MM.1S (cell line): ENCODE results near the gene CTAG1B.
"Not testable (repeated sequence)": the region's sequence is repeated elsewhere in the genome, so short reads cannot be mapped to it uniquely, and the experiment has no call there.

Source experiments
- DNase-seq: peaks from one replicate; pipeline ENCODE4 v3.0.0-alpha.2; 2015
- H2AFZ ChIP-seq: fragments of 300-600 bp; sonication (generic); 2 replicates; pipeline ENCODE4 v1.6.0; 2016; ENCODE audit warnings: antibody characterized with exemption, low read length
- H3F3A ChIP-seq: fragments of 300-600 bp; sonication (generic); 2 replicates; pipeline ENCODE4 v1.6.1; 2016; ENCODE audit warnings: mild to moderate bottlenecking, antibody characterized with exemption, low read length, moderate library complexity, mixed read lengths; ENCODE audit not compliant: insufficient read depth
- H3K27ac ChIP-seq: fragments of 300-600 bp; sonication (generic); 2 replicates; pipeline ENCODE4 v1.5.1; 2016; ENCODE audit warnings: mild to moderate bottlenecking, low read length
- H3K27me3 ChIP-seq: fragments of 300-600 bp; sonication (generic); replicated peaks from 2 replicates; pipeline ENCODE4 v1.6.0; 2016; ENCODE audit warnings: low read length; ENCODE audit not compliant: insufficient read depth
- H3K36me3 ChIP-seq: fragments of 300-600 bp; sonication (generic); replicated peaks from 2 replicates; pipeline ENCODE4 v1.6.1; 2016; ENCODE audit warnings: mild to moderate bottlenecking, low read length, mixed read lengths; ENCODE audit not compliant: insufficient read depth
- H3K4me1 ChIP-seq: fragments of 300-600 bp; sonication (generic); 2 replicates; pipeline ENCODE4 v1.6.1; 2016; ENCODE audit warnings: low read length, mixed read lengths
- H3K4me2 ChIP-seq: fragments of 300-600 bp; sonication (generic); 2 replicates; pipeline ENCODE4 v1.6.0; 2016; ENCODE audit warnings: low read depth, low read length
- H3K4me3 ChIP-seq: fragments of 300-600 bp; sonication (generic); 2 replicates; pipeline ENCODE4 v1.5.1; 2016; ENCODE audit warnings: low read length, mixed read lengths
- H3K79me2 ChIP-seq: fragments of 300-600 bp; sonication (generic); 2 replicates; pipeline ENCODE4 v1.6.1; 2016; ENCODE audit warnings: mixed run types, low read length, mixed read lengths
- H3K9ac ChIP-seq: fragments of 300-600 bp; sonication (generic); 2 replicates; pipeline ENCODE4 v1.6.1; 2016; ENCODE audit warnings: low read length, mixed read lengths
- H3K9me2 ChIP-seq: fragments of 300-600 bp; sonication (generic); replicated peaks from 2 replicates; pipeline ENCODE4 v1.6.1; 2016; ENCODE audit warnings: mild to moderate bottlenecking, low read length, mixed read lengths; ENCODE audit not compliant: insufficient read depth
- H3K9me3 ChIP-seq: fragments of 300-600 bp; sonication (generic); replicated peaks from 2 replicates; pipeline ENCODE4 v1.6.1; 2016; ENCODE audit warnings: mild to moderate bottlenecking, low read length, mixed read lengths; ENCODE audit not compliant: insufficient read depth
- H4K20me1 ChIP-seq: fragments of 300-600 bp; sonication (generic); 2 replicates; pipeline ENCODE4 v1.6.1; 2016; ENCODE audit warnings: mild to moderate bottlenecking, low read length, moderate library complexity, mixed read lengths; ENCODE audit not compliant: insufficient read depth
- EZH2 ChIP-seq: fragments of 300-600 bp; sonication (generic); optimal IDR thresholded peaks from 2 replicates; pipeline ENCODE3; 2017; ENCODE audit warnings: low read depth, mild to moderate bottlenecking, antibody characterized with exemption, low read length, mixed read lengths
- EZH2phosphoT487 ChIP-seq: fragments of 300-600 bp; sonication (generic); IDR thresholded peaks from 2 replicates; pipeline ENCODE4 v1.6.1; 2018; ENCODE audit warnings: antibody characterized with exemption, low read length
- TF ChIP-seq, protein P1 (sequence below): fragments of 300-600 bp; sonication (generic); IDR thresholded peaks from 2 replicates; pipeline ENCODE4 v1.5.1; 2016; ENCODE audit warnings: antibody characterized with exemption, low read length, mixed read lengths

CTAG1B gene

GRCh38 chrX:154654372-154654771 lies 35.3 kb upstream of the CTAG1B start:
- H3K9me2 ChIP-seq: no peaks in the 10 kb centered on the region
- no peaks in the 10 kb centered on the region for H3K36me3 ChIP-seq
- TF ChIP-seq EZH2phosphoT487 (no peak), EZH2 (no peak)
- TF ChIP-seq, protein P1, sequence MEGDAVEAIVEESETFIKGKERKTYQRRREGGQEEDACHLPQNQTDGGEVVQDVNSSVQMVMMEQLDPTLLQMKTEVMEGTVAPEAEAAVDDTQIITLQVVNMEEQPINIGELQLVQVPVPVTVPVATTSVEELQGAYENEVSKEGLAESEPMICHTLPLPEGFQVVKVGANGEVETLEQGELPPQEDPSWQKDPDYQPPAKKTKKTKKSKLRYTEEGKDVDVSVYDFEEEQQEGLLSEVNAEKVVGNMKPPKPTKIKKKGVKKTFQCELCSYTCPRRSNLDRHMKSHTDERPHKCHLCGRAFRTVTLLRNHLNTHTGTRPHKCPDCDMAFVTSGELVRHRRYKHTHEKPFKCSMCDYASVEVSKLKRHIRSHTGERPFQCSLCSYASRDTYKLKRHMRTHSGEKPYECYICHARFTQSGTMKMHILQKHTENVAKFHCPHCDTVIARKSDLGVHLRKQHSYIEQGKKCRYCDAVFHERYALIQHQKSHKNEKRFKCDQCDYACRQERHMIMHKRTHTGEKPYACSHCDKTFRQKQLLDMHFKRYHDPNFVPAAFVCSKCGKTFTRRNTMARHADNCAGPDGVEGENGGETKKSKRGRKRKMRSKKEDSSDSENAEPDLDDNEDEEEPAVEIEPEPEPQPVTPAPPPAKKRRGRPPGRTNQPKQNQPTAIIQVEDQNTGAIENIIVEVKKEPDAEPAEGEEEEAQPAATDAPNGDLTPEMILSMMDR: no peak
- H3K4me3 ChIP-seq: no peak overlapping the region
- H3K9me3 ChIP-seq: no peaks in the 10 kb centered on the region
- no peak overlapping the region for H2AFZ ChIP-seq
- H3K79me2 ChIP-seq: no peaks in the 10 kb centered on the region
- no peak overlapping the region for H3K27ac ChIP-seq
- H3F3A ChIP-seq: no peaks in the 10 kb centered on the region
- H3K4me1 ChIP-seq: no peaks in the 10 kb centered on the region
- DNase-seq: no peak
- no peaks in the 10 kb centered on the region for H4K20me1 ChIP-seq
- H3K27me3 ChIP-seq: 0 out of 2 replicates have a peak, but pooled peaks cover 3% of the 10 kb centered on the region
- H3K9ac ChIP-seq: no peak overlapping the region
- no peak overlapping the region for H3K4me2 ChIP-seq

GRCh38 chrX:154653413-154653812 lies 34.3 kb upstream of the CTAG1B start, which contains the start of gene CTAG2:
Gene CTAG2 (minus strand): TSS chrX:154653579. CDS start chrX:154653515, 64 bp downstream.
- H2AFZ ChIP-seq, H3K9me3 ChIP-seq, H3K27me3 ChIP-seq, H4K20me1 ChIP-seq, H3F3A ChIP-seq, H3K36me3 ChIP-seq, H3K9me2 ChIP-seq, DNase-seq, H3K4me2 ChIP-seq, H3K4me3 ChIP-seq, H3K4me1 ChIP-seq, H3K79me2 ChIP-seq, H3K9ac ChIP-seq, H3K27ac ChIP-seq: not testable (repeated sequence)

DNA sequence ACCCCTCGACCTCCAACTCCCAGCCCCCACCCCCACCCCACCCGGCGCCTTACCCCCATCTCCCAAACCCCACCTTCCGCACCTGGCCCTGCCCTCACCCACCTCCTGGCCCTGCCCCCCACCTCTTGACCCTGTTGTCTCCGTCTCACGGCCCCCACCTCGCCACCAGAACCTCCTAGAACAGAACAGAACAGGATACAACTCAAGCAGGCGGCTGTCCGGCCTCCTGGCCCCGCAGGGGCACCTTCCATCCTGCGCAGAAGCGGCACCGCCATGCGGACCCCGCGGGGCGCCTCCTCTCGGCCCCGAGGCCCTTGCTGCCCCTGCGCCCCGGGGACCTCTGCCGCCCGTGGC lies 33.9 kb upstream of the CTAG1B start:
- Histone ChIP-seq H3K79me2 (no peaks in the 10 kb centered on the region), H2AFZ (no peak overlapping the region), H3K4me3 (no peak overlapping the region), H3K4me1 (no peaks in the 10 kb centered on the region), H3K4me2 (no peak overlapping the region), H3K9me3 (no peaks in the 10 kb centered on the region), H3F3A (no peaks in the 10 kb centered on the region), H3K9me2 (no peaks in the 10 kb centered on the region), H3K27me3 (0 out of 2 replicates have a peak, but pooled peaks cover 3% of the 10 kb centered on the region), H3K9ac (no peak overlapping the region), H3K27ac (no peak overlapping the region), H3K36me3 (no peaks in the 10 kb centered on the region), H4K20me1 (no peaks in the 10 kb centered on the region)
- no peak for TF ChIP-seq EZH2phosphoT487
- TF ChIP-seq, protein P1: no peak
- no peak for TF ChIP-seq EZH2
- no peak for DNase-seq

DNA sequence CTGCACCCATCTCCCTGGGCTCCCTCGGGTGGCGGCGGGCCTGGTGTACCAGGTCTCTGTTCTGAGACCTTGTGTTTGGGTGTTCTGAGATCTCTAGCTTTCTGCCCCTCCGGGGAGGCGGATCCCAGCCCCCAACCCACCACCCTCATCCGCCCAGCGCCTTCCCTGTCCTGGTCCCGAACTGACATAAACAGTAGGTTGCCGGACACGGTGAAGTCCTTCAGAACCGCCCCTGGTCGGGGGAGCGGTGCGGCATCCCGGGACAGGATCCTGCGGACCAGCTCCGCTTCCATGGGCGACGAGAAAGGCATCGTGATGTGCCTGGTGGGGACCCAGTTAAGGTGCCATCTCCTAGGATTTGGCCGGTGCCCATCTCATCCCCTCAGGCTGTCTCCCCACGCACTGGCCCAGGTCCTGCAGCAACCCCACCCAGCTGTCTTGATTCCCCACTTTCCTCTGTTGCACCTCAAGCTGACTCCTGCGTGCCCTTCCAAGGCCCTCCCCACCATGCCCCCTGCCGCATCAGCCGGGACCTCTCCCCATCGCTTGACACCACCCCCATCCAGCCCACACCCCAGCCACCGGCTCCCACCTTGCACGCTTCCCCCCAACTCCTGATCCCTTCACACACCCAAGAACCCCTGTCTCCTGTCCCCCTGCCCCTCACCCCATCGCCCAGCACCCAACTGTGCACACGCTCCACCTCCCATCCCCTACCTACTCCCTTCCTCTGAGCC lies 33.4 kb upstream of the CTAG1B start:
- H3K9me2 ChIP-seq: no peaks in the 10 kb centered on the region
- 0 out of 2 replicates have a peak, but pooled peaks cover 3% of the 10 kb centered on the region for H3K27me3 ChIP-seq
- no peaks in the 10 kb centered on the region for H3K9me3 ChIP-seq
- H4K20me1 ChIP-seq: no peaks in the 10 kb centered on the region
- TF ChIP-seq EZH2 (no peak), EZH2phosphoT487 (no peak)
- TF ChIP-seq, protein P1: no peak
- DNase-seq: no peak
- no peak overlapping the region for H3K27ac ChIP-seq
- H3K9ac ChIP-seq: no peak overlapping the region
- H3K79me2 ChIP-seq: no peaks in the 10 kb centered on the region
- no peak overlapping the region for H3K4me2 ChIP-seq
- no peak overlapping the region for H3K4me3 ChIP-seq
- no peaks in the 10 kb centered on the region for H3K4me1 ChIP-seq
- H3K36me3 ChIP-seq: no peaks in the 10 kb centered on the region
- H3F3A ChIP-seq: no peaks in the 10 kb centered on the region
- no peak overlapping the region for H2AFZ ChIP-seq
